Measurements from ENCODE around the gene DDX51. TPM values are rescaled to one million over a fixed set of nuclear protein-coding genes. Genes with fewer than 3 reads are reported as not detected.
A peak's percentile ranks its signal among the peaks of the same experiment; 100 is the strongest.

The DDX51 gene
- total RNA-seq, 3 donors from 2014 or later, result 11.2 to 16.7 (median 16.4) TPM

DNA sequence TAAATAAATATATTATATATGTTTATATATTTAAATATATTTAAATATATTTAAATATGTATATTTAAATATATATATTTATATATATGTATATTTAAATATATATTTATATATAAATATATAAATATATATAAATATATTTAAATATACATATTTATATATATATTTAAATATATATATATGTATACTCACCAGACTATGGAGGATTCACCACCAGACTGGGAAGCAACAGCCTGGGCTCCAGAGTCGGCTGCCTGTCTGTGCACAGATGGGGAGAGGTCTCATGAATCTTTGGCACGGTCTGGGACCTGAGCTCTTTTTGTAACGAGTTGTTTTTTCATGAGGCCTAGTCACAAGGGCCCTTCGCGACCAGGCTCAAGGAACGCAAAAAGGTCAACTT, 21.5 kb upstream of the DDX51 start:
- peaks cover 0 to 28% of the 10 kb centered on the region in 2 donors for H3K27me3 ChIP-seq
- peaks cover 3 to 13% of the 10 kb centered on the region in 2 donors for H3K4me1 ChIP-seq
- no peak overlapping the region for H3K4me3 ChIP-seq
- TF ChIP-seq POLR2A (IDR thresholded peaks at IDR 0.05) (no peak), POLR2AphosphoS5 (IDR thresholded peaks at IDR 0.05) (no peak)
- TF ChIP-seq, protein P1, sequence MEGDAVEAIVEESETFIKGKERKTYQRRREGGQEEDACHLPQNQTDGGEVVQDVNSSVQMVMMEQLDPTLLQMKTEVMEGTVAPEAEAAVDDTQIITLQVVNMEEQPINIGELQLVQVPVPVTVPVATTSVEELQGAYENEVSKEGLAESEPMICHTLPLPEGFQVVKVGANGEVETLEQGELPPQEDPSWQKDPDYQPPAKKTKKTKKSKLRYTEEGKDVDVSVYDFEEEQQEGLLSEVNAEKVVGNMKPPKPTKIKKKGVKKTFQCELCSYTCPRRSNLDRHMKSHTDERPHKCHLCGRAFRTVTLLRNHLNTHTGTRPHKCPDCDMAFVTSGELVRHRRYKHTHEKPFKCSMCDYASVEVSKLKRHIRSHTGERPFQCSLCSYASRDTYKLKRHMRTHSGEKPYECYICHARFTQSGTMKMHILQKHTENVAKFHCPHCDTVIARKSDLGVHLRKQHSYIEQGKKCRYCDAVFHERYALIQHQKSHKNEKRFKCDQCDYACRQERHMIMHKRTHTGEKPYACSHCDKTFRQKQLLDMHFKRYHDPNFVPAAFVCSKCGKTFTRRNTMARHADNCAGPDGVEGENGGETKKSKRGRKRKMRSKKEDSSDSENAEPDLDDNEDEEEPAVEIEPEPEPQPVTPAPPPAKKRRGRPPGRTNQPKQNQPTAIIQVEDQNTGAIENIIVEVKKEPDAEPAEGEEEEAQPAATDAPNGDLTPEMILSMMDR (IDR thresholded peaks at IDR 0.05), result no peak
- intact Hi-C loops (cut with DNase I; ENCODE audit: low total_unique reads), result no loop called here
- no peak overlapping the region for H3K27ac ChIP-seq
- no peaks in the 10 kb centered on the region for H3K36me3 ChIP-seq
- DNase-seq (ENCODE audit: low spot score in 2 of 2), result no peak
- no peaks in the 10 kb centered on the region for H3K9me3 ChIP-seq

DNA sequence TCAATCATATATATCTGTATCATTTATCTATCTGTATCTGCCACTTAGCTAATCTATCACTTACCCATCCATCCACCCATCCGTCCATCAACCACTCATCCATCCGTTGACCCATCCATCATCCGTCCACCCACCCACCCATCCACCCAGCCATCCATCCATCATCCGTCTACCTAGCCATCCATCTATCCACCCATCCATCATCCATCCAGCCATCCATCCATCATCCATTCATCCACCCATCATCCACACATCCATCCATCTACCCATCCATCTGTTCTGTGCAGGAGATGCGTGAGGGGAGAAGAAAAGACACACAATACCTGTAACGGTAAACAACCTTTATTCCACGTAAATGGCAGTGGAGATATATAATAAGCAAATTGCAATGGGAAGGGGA, 20.3 kb upstream of the DDX51 start:
- peaks cover 3 to 13% of the 10 kb centered on the region in 2 donors for H3K4me1 ChIP-seq
- no peak for TF ChIP-seq POLR2A (IDR thresholded peaks at IDR 0.05)
- TF ChIP-seq POLR2AphosphoS5 (IDR thresholded peaks at IDR 0.05), result no peak
- TF ChIP-seq, protein P1 (IDR thresholded peaks at IDR 0.05), result no peak
- H3K27ac ChIP-seq, result no peak overlapping the region
- DNase-seq (ENCODE audit: low spot score in 2 of 2), result no peak
- H3K36me3 ChIP-seq, result no peaks in the 10 kb centered on the region
- H3K27me3 ChIP-seq, result peaks cover 0 to 24% of the 10 kb centered on the region in 2 donors
- intact Hi-C loops (cut with DNase I; ENCODE audit: low total_unique reads), result no loop called here
- no peak overlapping the region for H3K4me3 ChIP-seq
- no peaks in the 10 kb centered on the region for H3K9me3 ChIP-seq

DNA sequence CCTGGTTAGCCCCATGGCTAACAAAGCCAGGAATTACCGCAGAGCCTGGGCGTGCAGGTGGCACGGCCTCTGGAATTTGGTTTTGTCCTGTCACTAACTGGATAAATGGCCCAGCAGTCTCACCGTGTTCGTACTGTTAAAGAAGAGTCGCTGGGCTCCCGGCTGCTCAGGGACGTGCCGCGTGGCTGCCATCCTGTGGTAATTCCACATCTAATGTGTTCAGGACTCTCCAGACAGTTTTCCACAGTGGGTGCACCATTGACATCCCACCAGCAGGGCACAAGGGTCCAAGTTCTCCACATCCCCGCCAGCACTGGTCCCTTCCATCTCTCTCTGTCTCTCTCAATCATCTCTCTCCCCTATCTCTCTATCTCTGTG, 19.8 kb upstream of the DDX51 start:
- intact Hi-C loops (cut with DNase I; ENCODE audit: low total_unique reads), result no loop called here
- no peak overlapping the region for H3K4me3 ChIP-seq
- no peak overlapping the region for H3K27ac ChIP-seq
- peaks cover 0 to 20% of the 10 kb centered on the region in 2 donors for H3K27me3 ChIP-seq
- H3K9me3 ChIP-seq, result no peaks in the 10 kb centered on the region
- H3K36me3 ChIP-seq, result no peaks in the 10 kb centered on the region
- TF ChIP-seq POLR2AphosphoS5 (IDR thresholded peaks at IDR 0.05) (no peak), POLR2A (IDR thresholded peaks at IDR 0.05) (no peak)
- TF ChIP-seq, protein P1 (IDR thresholded peaks at IDR 0.05), result no peak
- no peak for DNase-seq (ENCODE audit: low spot score in 2 of 2)
- H3K4me1 ChIP-seq, result peaks cover 3 to 13% of the 10 kb centered on the region in 2 donors

DNA sequence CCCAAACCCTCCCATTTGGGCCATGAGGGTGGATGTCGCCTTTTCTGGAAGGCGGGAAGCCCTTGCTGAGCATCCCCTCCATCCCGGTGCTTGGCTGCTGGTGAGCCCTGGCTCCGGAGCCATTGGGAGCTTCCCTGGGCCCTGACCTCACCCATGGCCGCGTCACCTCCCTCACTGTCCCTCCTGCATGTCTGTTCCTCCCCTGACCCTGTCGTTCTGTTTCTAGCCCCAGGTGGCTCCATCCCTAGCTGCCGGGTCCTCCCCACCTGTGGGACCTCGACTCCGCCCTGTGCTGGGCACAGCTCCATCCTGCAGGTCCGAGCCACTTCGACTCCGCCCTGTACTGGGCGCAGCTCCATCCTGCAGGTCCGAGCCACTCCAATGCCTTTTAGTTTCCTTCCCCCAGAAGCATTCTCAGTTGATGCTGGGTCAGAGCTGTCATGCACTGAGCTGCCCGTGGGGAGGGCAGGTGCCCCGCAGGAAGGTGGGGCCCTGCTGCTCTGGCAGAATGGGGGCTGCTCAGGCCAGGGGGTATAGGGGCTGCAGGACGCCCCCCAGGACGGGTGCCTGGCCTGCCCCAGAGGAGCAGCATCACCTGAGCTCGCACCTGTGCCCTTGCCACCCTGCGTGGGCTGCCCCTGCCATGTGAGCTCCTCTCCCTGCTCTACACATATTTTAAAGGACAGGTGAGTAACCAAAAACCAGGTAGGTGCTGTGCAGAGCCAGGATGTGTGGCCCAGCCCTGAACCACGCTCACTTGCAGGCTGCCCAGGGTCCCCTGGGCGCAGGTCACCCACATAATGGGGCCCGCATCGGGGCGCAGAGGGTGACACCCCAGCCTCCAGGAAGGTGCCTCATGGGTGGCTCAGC, 19.2 kb upstream of the DDX51 start:
- Histone ChIP-seq H3K4me3 (peak overlapping the region in 2 of 3 donors; percentile 11 to 56), H3K9me3 (no peaks in the 10 kb centered on the region), H3K4me1 (peaks cover 3 to 13% of the 10 kb centered on the region in 2 donors), H3K36me3 (no peaks in the 10 kb centered on the region), H3K27me3 (peaks cover 0 to 14% of the 10 kb centered on the region in 2 donors), H3K27ac (peak overlapping the region in 1 of 2 donors; percentile 1)
- TF ChIP-seq POLR2A (IDR thresholded peaks at IDR 0.05) (no peak), POLR2AphosphoS5 (IDR thresholded peaks at IDR 0.05) (no peak)
- TF ChIP-seq, protein P1 (IDR thresholded peaks at IDR 0.05), result no peak
- intact Hi-C loops (cut with DNase I; ENCODE audit: low total_unique reads), result no loop called here
- no peak for DNase-seq (ENCODE audit: low spot score in 2 of 2)

DNA sequence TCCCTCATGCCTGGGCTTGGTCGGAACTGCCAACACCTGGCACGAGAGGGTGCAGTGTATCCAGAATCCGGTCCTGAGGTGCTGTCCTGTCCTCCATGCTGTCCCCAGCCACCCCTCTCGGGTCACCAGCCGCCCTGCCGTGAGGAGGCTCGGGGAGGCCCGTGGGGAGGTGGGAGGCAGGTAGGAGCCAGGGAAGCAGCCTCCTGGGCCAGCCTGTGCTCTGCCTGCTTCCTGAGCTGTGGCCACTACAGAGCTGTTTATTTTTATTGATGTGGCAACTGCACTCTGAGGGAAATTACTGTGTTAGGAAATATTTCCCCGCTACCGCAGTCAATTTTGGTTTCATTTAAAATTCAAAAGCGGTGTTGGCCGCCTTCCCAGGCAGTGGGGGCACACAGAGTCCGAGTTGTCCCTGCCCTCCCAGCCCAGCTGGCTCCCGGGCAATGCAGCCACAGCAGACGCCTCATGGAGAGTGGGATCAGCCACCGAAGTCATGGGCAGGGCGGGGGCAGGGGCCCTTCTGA, 18.5 kb upstream of the DDX51 start:
- Histone ChIP-seq H3K27ac (peak overlapping the region in 1 of 2 donors; percentile 1), H3K27me3 (peaks cover 0 to 11% of the 10 kb centered on the region in 2 donors), H3K4me1 (peaks cover 3 to 13% of the 10 kb centered on the region in 2 donors), H3K36me3 (no peaks in the 10 kb centered on the region), H3K4me3 (peak overlapping the region in 2 of 3 donors; percentile 11 to 56), H3K9me3 (no peaks in the 10 kb centered on the region)
- DNase-seq (ENCODE audit: low spot score in 2 of 2), result no peak
- TF ChIP-seq POLR2AphosphoS5 (IDR thresholded peaks at IDR 0.05) (no peak), POLR2A (IDR thresholded peaks at IDR 0.05) (no peak)
- TF ChIP-seq, protein P1 (IDR thresholded peaks at IDR 0.05), result no peak
- intact Hi-C loops (cut with DNase I; ENCODE audit: low total_unique reads), result no loop called here
